Occipital lobe (tissue), 2 donors: ENCODE data around the gene IL20. TPM values are rescaled to one million over a fixed set of nuclear protein-coding genes. Genes with fewer than 3 reads are reported as not detected.

ENCODE experiments used
- DNase-seq: peaks from one replicate; lab custom pipeline; 2025; lab: John Stamatoyannopoulos, UW
- total RNA-seq: library from RNA; depleted of rRNA; stranded (reverse); fragments of >200 nt; gene quantifications from one replicate; pipeline ENCODE4 v1.2.3, GENCODE V29; 2014

The IL20 gene
- total RNA-seq: 0.47 TPM

DNA sequence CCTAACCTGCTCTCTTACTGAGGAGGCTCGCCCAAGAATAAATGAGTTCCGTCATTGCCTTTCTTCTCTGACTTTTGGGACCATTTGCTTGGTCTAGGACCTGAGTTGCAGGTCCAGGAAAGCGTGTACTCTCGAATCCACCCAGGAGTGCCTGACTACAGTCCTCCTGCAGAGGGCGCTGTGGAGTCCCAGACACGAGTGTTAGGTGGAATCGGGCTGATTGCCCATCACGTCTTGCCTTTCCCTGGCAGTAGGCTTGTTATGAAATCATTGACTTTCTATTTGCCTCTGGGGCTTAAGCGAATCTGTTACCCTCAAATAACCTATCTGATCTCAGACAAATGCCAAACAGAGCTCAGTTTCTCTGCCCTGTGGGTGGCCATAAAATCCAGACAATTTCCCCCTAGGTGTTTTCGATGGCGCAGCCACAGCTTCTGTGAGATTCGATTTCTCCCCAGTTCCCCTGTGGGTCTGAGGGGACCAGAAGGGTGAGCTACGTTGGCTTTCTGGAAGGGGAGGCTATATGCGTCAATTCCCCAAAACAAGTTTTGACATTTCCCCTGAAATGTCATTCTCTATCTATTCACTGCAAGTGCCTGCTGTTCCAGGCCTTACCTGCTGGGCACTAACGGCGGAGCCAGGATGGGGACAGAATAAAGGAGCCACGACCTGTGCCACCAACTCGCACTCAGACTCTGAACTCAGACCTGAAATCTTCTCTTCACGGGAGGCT is at the start of gene IL20:
TSS of gene IL20 (plus strand) at position 685 of the 733 bp plus-strand sequence. CDS start 230 bp downstream, outside the sequence.
- DNase-seq: no peak

DNA sequence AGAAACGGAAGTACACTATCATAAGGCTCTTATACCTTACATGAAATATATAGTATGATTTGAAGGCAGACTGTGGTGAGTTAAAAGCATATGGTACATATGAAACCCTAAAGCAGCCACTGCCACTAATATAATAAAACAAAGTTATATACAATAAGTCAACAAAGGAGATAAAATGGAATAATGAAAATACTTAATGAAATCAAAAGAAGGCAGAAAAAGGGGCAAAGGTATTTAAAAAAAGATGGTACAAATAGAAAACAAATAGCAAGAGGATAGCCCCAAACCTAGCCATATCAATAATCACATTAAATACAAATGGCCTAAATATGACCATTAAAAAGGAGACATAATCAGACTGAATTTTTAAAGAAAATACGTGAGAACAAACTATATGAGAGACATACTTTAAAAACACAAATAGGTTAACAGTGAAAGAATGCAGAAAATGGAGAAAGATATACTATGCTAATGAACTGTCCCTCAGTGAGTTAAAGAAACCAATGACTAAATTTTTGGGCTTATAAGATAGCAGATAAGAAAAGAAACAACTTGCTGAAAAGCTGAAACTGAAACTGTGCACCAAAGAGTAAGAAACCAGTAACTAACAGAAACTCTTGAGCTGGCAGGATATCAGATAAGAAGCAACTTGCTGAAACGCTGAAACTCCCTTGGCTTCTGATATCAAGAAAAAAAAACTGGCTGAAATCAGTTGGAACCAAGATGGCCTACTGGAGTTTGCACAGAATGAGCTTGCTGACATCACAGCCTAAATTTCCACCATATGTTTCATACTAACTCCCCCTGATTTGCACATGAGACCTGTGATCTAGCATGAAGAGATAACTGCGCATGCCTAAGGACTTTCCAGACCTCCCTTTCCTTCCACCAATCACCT is 48.8 kb upstream of the IL20 start:
- DNase-seq: no peak

DNA sequence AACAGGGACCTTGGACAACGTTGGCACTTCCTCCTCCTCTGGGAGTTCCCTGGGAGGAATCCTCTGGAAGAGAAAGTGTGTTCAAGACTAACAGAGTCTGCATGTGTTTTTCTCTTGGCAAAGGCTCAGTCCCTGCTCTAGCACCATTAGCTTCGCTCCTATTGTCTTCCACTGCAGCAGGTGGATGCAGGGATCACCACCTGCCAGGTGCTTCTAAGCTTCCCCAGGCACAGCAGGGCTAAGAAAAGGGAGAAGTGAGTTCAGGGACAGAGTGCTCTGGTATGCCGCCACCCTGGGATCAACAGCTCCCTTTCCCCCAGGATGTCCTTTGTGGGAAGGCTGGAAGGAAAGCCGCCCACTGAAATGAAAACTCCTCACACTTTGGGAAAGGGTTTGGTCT is 43.9 kb upstream of the IL20 start:
- no peak for DNase-seq

DNA sequence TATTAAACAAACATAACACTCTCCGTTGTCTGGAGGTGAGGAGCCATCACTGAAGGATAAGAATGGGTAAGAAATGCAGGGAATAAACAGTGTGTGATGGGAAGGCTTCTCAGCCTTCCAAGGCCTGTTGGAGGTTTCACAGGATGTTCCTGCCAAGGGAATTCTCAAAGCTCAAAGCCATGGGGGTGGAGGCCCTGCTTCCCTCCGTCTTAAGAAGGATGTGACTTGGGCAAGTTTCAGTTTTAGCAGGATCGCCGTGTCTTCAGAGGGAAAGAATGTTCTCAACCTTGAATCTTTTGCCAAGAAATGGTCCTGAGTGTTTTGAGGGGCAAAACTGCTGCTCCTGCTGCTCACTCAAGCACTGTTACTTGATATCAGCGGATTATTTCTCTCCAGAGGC is 41.7 kb upstream of the IL20 start:
- DNase-seq: no peak

GRCh38 chr1:206824331-206824730 is 41.1 kb upstream of the IL20 start:
- no peak for DNase-seq

DNA sequence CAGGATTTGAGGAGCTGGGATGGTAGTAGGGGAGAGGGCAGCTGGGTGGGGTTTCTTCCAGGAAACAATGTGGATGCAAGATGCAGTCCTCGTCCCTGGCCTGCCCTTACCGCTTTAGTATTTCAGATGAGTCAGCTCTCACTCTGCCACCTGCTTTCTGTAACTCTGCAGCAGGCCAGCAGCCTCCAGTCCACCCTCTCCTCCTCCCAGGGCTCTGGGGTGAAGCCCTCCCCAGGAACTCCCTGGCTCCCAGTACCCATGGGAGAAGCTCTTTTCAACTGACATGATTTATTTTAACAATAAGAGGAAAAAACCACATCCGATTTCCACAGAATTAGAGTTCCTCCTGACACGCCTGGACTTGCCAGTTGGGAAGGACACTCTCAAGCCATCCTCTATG is 39.0 kb upstream of the IL20 start:
- DNase-seq: no peak

- DNase-seq: no peak
Measured at GRCh38 chr1:206828061-206828460, 37.4 kb upstream of the IL20 start.

- DNase-seq: no peak
Measured at GRCh38 chr1:206828765-206829164, 36.7 kb upstream of the IL20 start.

- no peak for DNase-seq
Measured at GRCh38 chr1:206829282-206829681, 36.1 kb upstream of the IL20 start.

DNA sequence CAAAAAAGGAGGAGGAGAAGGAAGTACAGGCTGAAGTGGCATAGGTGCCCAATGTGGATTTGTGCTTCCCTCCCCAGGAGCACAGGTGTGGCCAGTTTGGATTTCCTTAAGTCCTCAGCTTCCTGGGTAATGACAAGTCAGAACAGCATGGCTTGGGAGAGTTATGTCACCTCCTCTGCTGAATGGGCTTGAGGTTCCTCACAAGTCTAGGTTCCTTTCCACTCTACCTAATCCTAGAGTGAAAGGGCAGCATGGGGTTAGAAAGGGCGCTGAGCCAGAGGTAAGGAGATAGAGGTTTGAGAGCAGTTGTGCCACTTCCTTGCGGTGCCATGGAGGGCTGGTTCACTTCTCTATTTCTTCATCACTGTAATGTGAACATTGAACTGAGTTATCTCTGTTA is 35.5 kb upstream of the IL20 start:
- DNase-seq: no peak

- DNase-seq: no peak
Measured at GRCh38 chr1:206831650-206832049, 33.8 kb upstream of the IL20 start.

DNA sequence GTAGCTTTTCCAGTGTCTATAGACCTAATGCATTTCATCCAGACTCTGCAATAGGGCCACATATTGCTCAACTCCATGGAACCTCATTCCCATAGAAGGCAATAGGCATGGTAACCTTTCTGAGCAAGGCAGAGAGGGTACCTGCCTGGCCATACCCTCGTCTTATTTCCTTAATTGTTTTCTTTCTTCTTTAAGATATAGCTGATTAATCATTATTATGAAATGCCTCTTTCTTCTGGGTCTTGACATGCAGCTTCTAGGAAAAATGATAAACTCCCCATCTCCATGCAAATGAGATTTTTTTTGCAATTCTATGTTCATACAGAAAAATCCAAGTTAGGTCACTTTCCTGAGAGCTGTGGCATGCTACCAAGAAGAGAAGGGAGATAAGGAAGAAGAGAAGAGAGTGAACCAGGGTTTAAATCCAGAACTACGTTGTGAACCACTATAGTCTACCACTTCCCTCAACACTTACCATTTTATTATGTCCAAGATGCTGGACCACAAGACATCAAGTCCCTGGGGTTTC is 33.0 kb upstream of the IL20 start:
- DNase-seq: no peak

GRCh38 chr1:206833106-206833680 is 32.2 kb upstream of the IL20 start:
- DNase-seq: no peak

- no peak for DNase-seq
Measured at GRCh38 chr1:206833801-206834200, 31.6 kb upstream of the IL20 start.

DNA sequence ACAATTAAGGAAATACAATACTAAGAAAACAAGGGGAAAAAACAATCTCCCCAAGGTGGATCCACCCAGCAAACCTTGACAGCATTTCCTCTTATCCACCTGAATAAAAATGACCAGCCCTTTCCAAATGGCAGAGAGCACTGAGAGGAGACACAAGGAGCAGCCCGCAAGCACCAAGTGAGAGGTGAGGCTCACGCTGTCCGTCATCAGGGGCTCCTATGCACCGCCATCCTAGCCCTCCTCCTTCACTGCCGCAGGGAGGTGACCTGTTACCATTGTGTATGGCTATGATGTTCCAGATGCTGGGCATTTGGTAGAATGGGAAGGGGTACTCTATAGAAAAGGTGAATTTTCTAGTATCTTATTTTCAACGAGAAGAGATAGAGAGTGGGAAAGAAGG is 31.2 kb upstream of the IL20 start:
- no peak for DNase-seq

DNA sequence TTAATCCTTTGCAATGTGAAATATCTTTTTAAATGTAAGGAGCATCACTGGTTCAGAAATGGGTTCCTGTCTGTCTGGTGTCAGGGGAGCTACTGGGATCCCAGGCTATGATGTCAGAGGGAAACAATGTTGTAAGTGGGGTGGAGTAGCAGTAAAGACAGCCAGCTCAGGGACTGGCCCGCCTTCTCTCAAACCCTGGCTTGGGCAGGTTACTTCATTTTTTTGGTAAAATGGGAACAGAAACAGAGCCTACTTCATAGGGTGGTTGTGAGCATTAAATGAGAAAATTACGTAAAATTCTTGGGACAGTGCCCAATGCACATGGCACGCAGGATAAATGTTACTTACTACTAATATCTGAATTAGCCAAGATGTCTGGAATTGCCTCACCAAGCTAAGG is 30.7 kb upstream of the IL20 start:
- no peak for DNase-seq

GRCh38 chr1:206835186-206835585 is 30.2 kb upstream of the IL20 start:
- DNase-seq: no peak

- DNase-seq: no peak
Measured at GRCh38 chr1:206836111-206836510, 29.3 kb upstream of the IL20 start.

- no peak for DNase-seq
Measured at GRCh38 chr1:206839006-206839560, 26.3 kb upstream of the IL20 start.

GRCh38 chr1:206839857-206840256 is 25.6 kb upstream of the IL20 start:
- DNase-seq: no peak

- DNase-seq: no peak
Measured at GRCh38 chr1:206841609-206842323, 23.7 kb upstream of the IL20 start.
